HepG2 (cell line): Measurements from ENCODE around the gene EBP. TPM values are rescaled to one million over a fixed set of nuclear protein-coding genes. Genes with fewer than 3 reads are reported as not detected.

Experiments
- CEBPG ChIP-seq: IDR thresholded peaks from 2 replicates; pipeline ENCODE4 v1.6.1; 2016
- CHCHD3 ChIP-seq: sonication (generic); formaldehyde crosslinking; IDR thresholded peaks from 2 replicates; pipeline ENCODE4 v1.8.0; 2022; ENCODE audit warnings: mild to moderate bottlenecking, missing genetic modification reagents, moderate library complexity
- CHD4 ChIP-seq: fragments of 200-600 bp; sonication (generic); IDR thresholded peaks from 2 replicates; pipeline ENCODE4 v1.7.0; 2017; ENCODE audit warnings: mild to moderate bottlenecking, low read length, borderline replicate concordance
- IRX3 ChIP-seq: sonication (generic); formaldehyde crosslinking; IDR thresholded peaks from 2 replicates; pipeline ENCODE4 v1.8.1; 2023; ENCODE audit warnings: mild to moderate bottlenecking, low read depth, missing genetic modification reagents, borderline replicate concordance
- MEF2D ChIP-seq: sonication (generic); formaldehyde crosslinking; IDR thresholded peaks from 2 replicates; pipeline ENCODE4 v1.5.1; 2020; ENCODE audit warnings: mild to moderate bottlenecking, missing genetic modification reagents
- MTA3 ChIP-seq: sonication (generic); formaldehyde crosslinking; IDR thresholded peaks from 2 replicates; pipeline ENCODE4 v1.4.0; 2020; ENCODE audit warnings: missing genetic modification reagents
- PLRG1 ChIP-seq: fragments of 450-650 bp; conservative IDR thresholded peaks from 2 replicates; pipeline ENCODE4 v1.6.1; 2016
- THRA ChIP-seq: sonication (generic); formaldehyde crosslinking; IDR thresholded peaks from 2 replicates; pipeline ENCODE4 v1.4.0; 2020; ENCODE audit warnings: missing genetic modification reagents, borderline replicate concordance
- ZNF275 ChIP-seq: sonication (generic); formaldehyde crosslinking; IDR thresholded peaks from 2 replicates; pipeline ENCODE4 v1.8.0; 2022; ENCODE audit warnings: missing genetic modification reagents, mild to moderate bottlenecking, inconsistent platforms, borderline replicate concordance
- ZNF362 ChIP-seq: sonication (generic); formaldehyde crosslinking; IDR thresholded peaks from 2 replicates; pipeline ENCODE4 v1.4.0; 2020; ENCODE audit warnings: missing genetic modification reagents, mild to moderate bottlenecking, borderline replicate concordance
- ZNF501 ChIP-seq: sonication (generic); formaldehyde crosslinking; IDR thresholded peaks from 2 replicates; pipeline ENCODE4 v1.5.1; 2020; ENCODE audit warnings: mild to moderate bottlenecking, moderate library complexity, missing genetic modification reagents
- ZNF574 ChIP-seq: sonication (generic); formaldehyde crosslinking; IDR thresholded peaks from 2 replicates; pipeline ENCODE4 v1.4.0; 2020; ENCODE audit warnings: missing genetic modification reagents
- ZNF609 ChIP-seq: sonication (generic); formaldehyde crosslinking; IDR thresholded peaks from 2 replicates; pipeline ENCODE4 v1.4.0; 2020; ENCODE audit warnings: mild to moderate bottlenecking, missing genetic modification reagents, borderline replicate concordance
- ZNF678 ChIP-seq: sonication (generic); formaldehyde crosslinking; IDR thresholded peaks from 2 replicates; pipeline ENCODE4 v1.4.0; 2020; ENCODE audit warnings: mild to moderate bottlenecking, missing genetic modification reagents
- ZSCAN20 ChIP-seq: sonication (generic); formaldehyde crosslinking; IDR thresholded peaks from 2 replicates; pipeline ENCODE4 v1.4.0; 2020; ENCODE audit warnings: missing genetic modification reagents, mild to moderate bottlenecking, borderline replicate concordance
- polyA plus RNA-seq, 8 experiments: library from polyadenylated mRNA; depleted of rRNA in 3 of 8; stranded (reverse) in 7 of 8; unstranded in 1 of 8; fragments of >200 nt; fragmentation: Illumina TruSeq in 4 of 8; extraction: Trizol in 4 of 8; gene quantifications; 2 replicates each; pipeline versions ENCODE4 v1.2.1 to v1.2.3, GENCODE V29; 2011 to 2016; ENCODE audit warnings: low read depth in 4 of 8, missing spikeins in 1 of 8, mixed read lengths in 1 of 8; ENCODE audit not compliant: insufficient read depth in 1 of 8
- total RNA-seq, 5 experiments: library from RNA; depleted of rRNA; stranded (reverse); fragments of >200 nt; fragmentation: Illumina TruSeq; extraction: Trizol; gene quantifications; 2 replicates each; pipeline ENCODE4 v1.2.3, GENCODE V29; 2016; ENCODE audit warnings: low read depth in 1 of 5

Gene EBP
- total and polyA plus RNA-seq, 2 of the 13 experiments (the other 11 are each of a cell fraction or from before 2014, with no cell fraction given) = 106 to 260 TPM

- TF ChIP-seq ZNF609 (CRISPR knock-in tag) (no peak), ZNF362 (no peak), ZNF501 (peak; percentile 58), CHD4 (no peak), MEF2D (CRISPR knock-in tag) (no peak), ZNF574 (CRISPR knock-in tag) (peak; percentile 71; the same call in 1 of the 2 replicates), ZSCAN20 (CRISPR knock-in tag) (no peak), IRX3 (CRISPR knock-in tag) (no peak), PLRG1 (no peak), MTA3 (CRISPR knock-in tag) (no peak), THRA (no peak), ZNF678 (CRISPR knock-in tag) (no peak), CEBPG (CRISPR knock-in tag) (no peak), ZNF275 (0 out of 2 replicates have a peak, but pooled peaks have one; percentile 43), CHCHD3 (0 out of 2 replicates have a peak, but pooled peaks have one; percentile 25)
Measured at GRCh38 chrX:48475774-48476577, 45.6 kb upstream of the EBP start, which contains the start of gene FTSJ1 (continued).
